KBM-7 (cell line): ENCODE results near the gene PLCXD3.

Experiments used
- DNase-seq: peaks from one replicate; pipeline ENCODE4 v3.0.0-alpha.2; 2015
- in situ Hi-C: fragments of 300-500 bp; cut with MboI; formaldehyde crosslinking; loops from 2 replicates; pipeline ENCODE4 v1.14.3; 2020; ENCODE audit warnings: low sequenced_read_pairs, low pct_unique_long_range_greater_than_20kb, mixed read lengths

PLCXD3 gene

GRCh38 chr5:41510176-41510831 is at the start of gene PLCXD3:
TSS of gene PLCXD3 (minus strand) at chr5:41510601. CDS start at chr5:41510526, 75 bp downstream.
- in situ Hi-C loops = no loop called here
- DNase-seq = no peak

GRCh38 chr5:41559184-41559583 is 48.8 kb upstream of the PLCXD3 start:
- in situ Hi-C loops = no loop called here

GRCh38 chr5:41558295-41558694 is 47.9 kb upstream of the PLCXD3 start:
- in situ Hi-C loops = no loop called here
- no peak for DNase-seq

More at GRCh38 chr5:41559184-41559583, 48.8 kb upstream of the PLCXD3 start:
- no peak for DNase-seq

GRCh38 chr5:41547991-41548390 is 37.6 kb upstream of the PLCXD3 start:
- in situ Hi-C loops = no loop called here

GRCh38 chr5:41542183-41542582 is 31.8 kb upstream of the PLCXD3 start:
- in situ Hi-C loops = no loop called here

More at GRCh38 chr5:41547991-41548390, 37.6 kb upstream of the PLCXD3 start:
- no peak for DNase-seq

GRCh38 chr5:41539454-41539853 is 29.1 kb upstream of the PLCXD3 start:
- in situ Hi-C loops = no loop called here
- DNase-seq = no peak

More at GRCh38 chr5:41542183-41542582, 31.8 kb upstream of the PLCXD3 start:
- DNase-seq = no peak

- in situ Hi-C loops = no loop called here
- no peak for DNase-seq
Measured at GRCh38 chr5:41537581-41537980, 27.2 kb upstream of the PLCXD3 start.

- DNase-seq = no peak
- in situ Hi-C loops = no loop called here
Measured at GRCh38 chr5:41532485-41532884, 22.1 kb upstream of the PLCXD3 start.

- in situ Hi-C loops = no loop called here
- peak; percentile 8 for DNase-seq
Measured at GRCh38 chr5:41527201-41527779, 16.9 kb upstream of the PLCXD3 start.

- no peak for DNase-seq
- in situ Hi-C loops = no loop called here
Measured at GRCh38 chr5:41526699-41527098, 16.3 kb upstream of the PLCXD3 start.

- peak; percentile 16 for DNase-seq
Measured at GRCh38 chr5:41524174-41524573, 13.8 kb upstream of the PLCXD3 start.

GRCh38 chr5:41522193-41522786 is 11.9 kb upstream of the PLCXD3 start:
- DNase-seq = no peak
- in situ Hi-C loops = no loop called here

More at GRCh38 chr5:41524174-41524573, 13.8 kb upstream of the PLCXD3 start:
- in situ Hi-C loops = no loop called here

- no peak for DNase-seq
- in situ Hi-C loops = no loop called here
Measured at GRCh38 chr5:41519801-41520200, 9.4 kb upstream of the PLCXD3 start.

- DNase-seq = no peak
- in situ Hi-C loops = no loop called here
Measured at GRCh38 chr5:41517909-41518308, 7.5 kb upstream of the PLCXD3 start.

GRCh38 chr5:41511241-41511640 is 840 bp upstream of the PLCXD3 start:
- no peak for DNase-seq
- in situ Hi-C loops = no loop called here

GRCh38 chr5:41509399-41510175 is 814 bp downstream of the PLCXD3 start:
- no peak for DNase-seq
- in situ Hi-C loops = no loop called here

GRCh38 chr5:41508696-41509398 is 1.6 kb downstream of the PLCXD3 start:
- in situ Hi-C loops = no loop called here
- no peak for DNase-seq

GRCh38 chr5:41508186-41508585 is 2.2 kb downstream of the PLCXD3 start:
- no peak for DNase-seq
- in situ Hi-C loops = no loop called here

GRCh38 chr5:41507501-41507900 is 2.9 kb downstream of the PLCXD3 start:
- DNase-seq = no peak
- in situ Hi-C loops = no loop called here
